Adrenal gland (tissue), 5 donors: ENCODE measurements around the gene TSPAN5.

Experiments used
- POLR2A ChIP-seq, 2 donors: fragments of 450-650 bp; IDR thresholded peaks; one replicate each; pipeline ENCODE4 v1.6.1; 2017; ENCODE audit warnings: antibody characterized with exemption in 2 of 2, mild to moderate bottlenecking in 2 of 2, moderate library complexity in 1 of 2
- TF ChIP-seq, protein P1 (sequence below), 6 experiments: fragments of 450-650 bp in 4 of 6; fragments of 200-600 bp in 2 of 6; sonication (generic) in 1 of 6; IDR thresholded peaks; 1 replicate in 5 of 6; 2 replicates in 1 of 6; pipeline versions ENCODE4 v1.5.1 to v1.8.0; 2016 to 2021; ENCODE audit warnings: antibody characterized with exemption in 6 of 6, mild to moderate bottlenecking in 2 of 6, moderate library complexity in 1 of 6
- donor health status: DM: no; HTN: no; CAD: no.

DNA sequence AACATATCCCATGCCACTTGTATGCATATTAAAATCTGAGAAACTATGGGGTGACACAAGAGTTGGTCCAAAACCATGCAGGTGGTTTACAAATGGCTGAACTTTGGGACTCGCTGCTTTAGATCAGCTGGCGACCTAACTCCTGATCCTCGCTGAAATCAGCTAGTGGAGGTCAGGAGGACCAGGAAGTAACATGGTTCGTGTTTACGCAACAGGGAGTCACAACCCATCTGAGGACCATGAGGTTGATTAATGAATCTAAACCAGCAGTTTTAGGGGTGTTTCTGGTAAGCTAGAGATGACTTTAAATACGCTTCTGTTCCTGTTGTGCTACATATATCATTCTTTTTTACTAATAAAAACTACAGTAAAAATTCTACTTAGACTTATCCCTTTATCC lies 12.9 kb downstream of the TSPAN5 start:
- TF ChIP-seq, protein P1, sequence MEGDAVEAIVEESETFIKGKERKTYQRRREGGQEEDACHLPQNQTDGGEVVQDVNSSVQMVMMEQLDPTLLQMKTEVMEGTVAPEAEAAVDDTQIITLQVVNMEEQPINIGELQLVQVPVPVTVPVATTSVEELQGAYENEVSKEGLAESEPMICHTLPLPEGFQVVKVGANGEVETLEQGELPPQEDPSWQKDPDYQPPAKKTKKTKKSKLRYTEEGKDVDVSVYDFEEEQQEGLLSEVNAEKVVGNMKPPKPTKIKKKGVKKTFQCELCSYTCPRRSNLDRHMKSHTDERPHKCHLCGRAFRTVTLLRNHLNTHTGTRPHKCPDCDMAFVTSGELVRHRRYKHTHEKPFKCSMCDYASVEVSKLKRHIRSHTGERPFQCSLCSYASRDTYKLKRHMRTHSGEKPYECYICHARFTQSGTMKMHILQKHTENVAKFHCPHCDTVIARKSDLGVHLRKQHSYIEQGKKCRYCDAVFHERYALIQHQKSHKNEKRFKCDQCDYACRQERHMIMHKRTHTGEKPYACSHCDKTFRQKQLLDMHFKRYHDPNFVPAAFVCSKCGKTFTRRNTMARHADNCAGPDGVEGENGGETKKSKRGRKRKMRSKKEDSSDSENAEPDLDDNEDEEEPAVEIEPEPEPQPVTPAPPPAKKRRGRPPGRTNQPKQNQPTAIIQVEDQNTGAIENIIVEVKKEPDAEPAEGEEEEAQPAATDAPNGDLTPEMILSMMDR (IDR thresholded peaks at IDR 0.05): no peak
- TF ChIP-seq POLR2A (IDR thresholded peaks at IDR 0.05): no peak
